MCF 10A (cell line): ENCODE results near the gene NSG1. TPM values are rescaled to one million over a fixed set of nuclear protein-coding genes. Genes with fewer than 3 reads are reported as not detected.

Source experiments
- BruUV-seq: library from RNA; stranded (reverse); fragments of 400-500 nt; replicated peaks from 2 replicates; lab custom pipeline; 2021; lab: Mats Ljungman, UMichigan
- CTCF ChIA-PET: fragments of 300-600 bp; sonication (Branson Sonifier 250); formaldehyde crosslinking; extraction: SDS; loops from one replicate; lab custom pipeline; 2021; ENCODE audit warnings: antibody characterized with exemption, inconsistent platforms; lab: Yijun Ruan, JAX
- POLR2A ChIA-PET: fragments of 300-600, 350-650 bp; sonication (Branson Sonifier 250); formaldehyde crosslinking; extraction: SDS; loops from one replicate; lab custom pipeline; 2020; ENCODE audit warnings: antibody characterized with exemption, inconsistent platforms; lab: Yijun Ruan, JAX
- DNase-seq: peaks from one replicate; pipeline ENCODE4 v3.0.0-alpha.2; 2018; ENCODE audit not compliant: unreplicated experiment
- H3K27ac Mint-ChIP-seq: one replicate; pipeline ENCODE4 v1.8.0; 2022; ENCODE audit warnings: mild to moderate bottlenecking, low read depth, mixed read lengths; ENCODE audit not compliant: unreplicated experiment
- H3K27me3 Mint-ChIP-seq: one replicate; pipeline ENCODE4 v1.8.0; 2022; ENCODE audit warnings: mixed read lengths; ENCODE audit not compliant: insufficient read depth, unreplicated experiment
- H3K36me3 Mint-ChIP-seq: one replicate; pipeline ENCODE4 v1.8.0; 2022; ENCODE audit warnings: mild to moderate bottlenecking, moderate library complexity, mixed read lengths; ENCODE audit not compliant: insufficient read depth, unreplicated experiment
- H3K4me1 Mint-ChIP-seq: one replicate; pipeline ENCODE4 v1.8.0; 2022; ENCODE audit warnings: mixed read lengths; ENCODE audit not compliant: insufficient read depth, unreplicated experiment
- H3K4me3 Mint-ChIP-seq: one replicate; pipeline ENCODE4 v1.8.0; 2022; ENCODE audit warnings: mild to moderate bottlenecking, moderate library complexity, mixed read lengths; ENCODE audit not compliant: unreplicated experiment
- H3K9me3 Mint-ChIP-seq: one replicate; pipeline ENCODE4 v1.8.0; 2022; ENCODE audit warnings: mixed read lengths; ENCODE audit not compliant: unreplicated experiment
- CTCF ChIP-seq: fragments of 200-600 bp; IDR thresholded peaks from one replicate; pipeline ENCODE4 v1.8.0; 2022; ENCODE audit warnings: antibody characterized with exemption, mild to moderate bottlenecking; ENCODE audit not compliant: unreplicated experiment
- intact Hi-C: fragments of 100-400 bp; cut with micrococcal nuclease; formaldehyde crosslinking; loops from 2 replicates; pipeline ENCODE4 v1.14.1; 2022
- total RNA-seq: library from RNA; stranded (reverse); gene quantifications from 2 replicates; pipeline ENCODE4 v1.2.3, GENCODE V29; 2022

Gene NSG1
- total RNA-seq, 1 experiment from 2014 or later, result 6.7 TPM

- ChIA-PET POLR2A (interaction anchor here (0.6 kb wide), 1 partner anchor 485 kb away, joined by 3 read pairs; no protein-coding TSS in a partner anchor), CTCF (interaction anchor here (0.6 to 1.2 kb wide), 4 partner anchors 17 to 85 kb away, joined by 3 to 4 read pairs (median 3); no protein-coding TSS in a partner anchor)
- H3K4me1 Mint-ChIP-seq, result no peaks in the 10 kb centered on the region
- no TSS peak for BruUV-seq
- H3K9me3 Mint-ChIP-seq, result no peaks in the 10 kb centered on the region
- H3K4me3 Mint-ChIP-seq, result no peak overlapping the region
- H3K27ac Mint-ChIP-seq, result no peak overlapping the region
- H3K36me3 Mint-ChIP-seq, result peaks cover 57% of the 10 kb centered on the region
- no peaks in the 10 kb centered on the region for H3K27me3 Mint-ChIP-seq
- DNase-seq, result no peak
- TF ChIP-seq CTCF, result no peak
- intact Hi-C loops, result no loop called here
Measured at GRCh38 chr4:4456816-4457578, 70.1 kb downstream of the NSG1 start.

GRCh38 chr4:4457803-4458553 lies 71.1 kb downstream of the NSG1 start:
- Mint-ChIP-seq H3K27me3 (no peaks in the 10 kb centered on the region), H3K4me1 (no peaks in the 10 kb centered on the region), H3K9me3 (no peaks in the 10 kb centered on the region), H3K4me3 (no peak overlapping the region), H3K36me3 (peaks cover 47% of the 10 kb centered on the region), H3K27ac (no peak overlapping the region)
- no TSS peak for BruUV-seq
- ChIA-PET POLR2A (interaction anchor here (0.6 kb wide), 1 partner anchor 484 kb away, joined by 3 read pairs; no protein-coding TSS in a partner anchor), CTCF (interaction anchor here (0.5 to 0.6 kb wide), 2 partner anchors 29 to 84 kb away, joined by 3 read pairs; no protein-coding TSS in a partner anchor)
- no peak for DNase-seq
- TF ChIP-seq CTCF, result no peak
- intact Hi-C loops, result no loop called here

- intact Hi-C loops, result no loop called here
- H3K27ac Mint-ChIP-seq, result no peak overlapping the region
- ChIA-PET POLR2A (no interaction called here), CTCF (no interaction called here)
- H3K9me3 Mint-ChIP-seq, result no peaks in the 10 kb centered on the region
- BruUV-seq, result no TSS peak
- TF ChIP-seq CTCF, result no peak
- no peaks in the 10 kb centered on the region for H3K27me3 Mint-ChIP-seq
- no peaks in the 10 kb centered on the region for H3K4me1 Mint-ChIP-seq
- peaks cover 41% of the 10 kb centered on the region for H3K36me3 Mint-ChIP-seq
- no peak for DNase-seq
- no peak overlapping the region for H3K4me3 Mint-ChIP-seq
Measured at GRCh38 chr4:4459181-4459580, 72.3 kb downstream of the NSG1 start.

GRCh38 chr4:4460759-4461158 lies 73.9 kb downstream of the NSG1 start:
- peaks cover 39% of the 10 kb centered on the region for H3K36me3 Mint-ChIP-seq
- H3K4me1 Mint-ChIP-seq, result no peaks in the 10 kb centered on the region
- no TSS peak for BruUV-seq
- TF ChIP-seq CTCF, result no peak
- CTCF ChIA-PET, result interaction anchor here (0.7 kb wide), 1 partner anchor 30 kb away, joined by 5 read pairs; no protein-coding TSS in a partner anchor
- no peak overlapping the region for H3K4me3 Mint-ChIP-seq
- intact Hi-C loops, result no loop called here
- H3K27ac Mint-ChIP-seq, result no peak overlapping the region
- no peaks in the 10 kb centered on the region for H3K27me3 Mint-ChIP-seq
- DNase-seq, result no peak
- no peaks in the 10 kb centered on the region for H3K9me3 Mint-ChIP-seq
- POLR2A ChIA-PET, result no interaction called here
